OCI-LY7 (cell line): ENCODE results near the gene MORF4L1. TPM values are rescaled to one million over a fixed set of nuclear protein-coding genes. Genes with fewer than 3 reads are reported as not detected.

Experiments used
- BruUV-seq: library from RNA; stranded (reverse); fragments of 400-500 nt; replicated peaks from 2 replicates; lab custom pipeline; 2021; lab: Mats Ljungman, UMichigan
- CTCF ChIA-PET: fragments of 300-600 bp; sonication (Branson Sonifier 250); formaldehyde crosslinking; loops from one replicate; lab custom pipeline; 2022; ENCODE audit warnings: antibody characterized with exemption; ENCODE audit not compliant: unreplicated experiment; lab: Charles Lee
- POLR2A ChIA-PET: fragments of 300-600 bp; sonication (Branson Sonifier 250); formaldehyde crosslinking; loops from one replicate; lab custom pipeline; 2022; ENCODE audit warnings: antibody characterized with exemption; lab: Charles Lee
- DNase-seq: peaks from one replicate; pipeline ENCODE4 v3.0.0-alpha.2; 2015; ENCODE audit warnings: low spot score
- H2AFZ ChIP-seq: fragments of 200-600 bp; sonication (generic), shearing (Covaris generic); 2 replicates; pipeline ENCODE4 v1.6.1; 2014; ENCODE audit warnings: mild to moderate bottlenecking, antibody characterized with exemption, low read length, moderate library complexity
- H3K27ac ChIP-seq: fragments of 200-600 bp; sonication (generic); 2 replicates; pipeline ENCODE4 v1.5.1; 2014; ENCODE audit warnings: mixed run types, low read depth, mild to moderate bottlenecking, moderate library complexity, low read length, inconsistent platforms; ENCODE audit not compliant: poor library complexity, severe bottlenecking
- H3K36me3 ChIP-seq: fragments of 200-600 bp; sonication (generic); 2 replicates; pipeline ENCODE4 v1.6.1; 2014; ENCODE audit warnings: mild to moderate bottlenecking, antibody characterized with exemption, low read length, moderate library complexity, mixed read lengths; ENCODE audit not compliant: insufficient read depth
- H3K4me1 ChIP-seq: fragments of 200-600 bp; sonication (generic); 2 replicates; pipeline ENCODE4 v1.5.1; 2014; ENCODE audit warnings: mild to moderate bottlenecking, low read length; ENCODE audit not compliant: insufficient read depth, poor library complexity, severe bottlenecking
- H3K4me2 ChIP-seq: fragments of 200-600 bp; sonication (generic); 2 replicates; pipeline ENCODE4 v1.6.1; 2014; ENCODE audit warnings: mild to moderate bottlenecking, low read length
- H3K4me3 ChIP-seq: fragments of 200-600 bp; sonication (generic); 2 replicates; pipeline ENCODE4 v1.5.1; 2014; ENCODE audit warnings: mild to moderate bottlenecking, low read depth, low read length; ENCODE audit not compliant: poor library complexity, severe bottlenecking
- H3K79me2 ChIP-seq: fragments of 200-600 bp; sonication (generic); 2 replicates; pipeline ENCODE4 v1.6.1; 2016; ENCODE audit warnings: low read depth, mild to moderate bottlenecking, low read length, moderate library complexity, mixed read lengths; ENCODE audit not compliant: insufficient read depth
- H3K9me2 ChIP-seq: fragments of 200-600 bp; sonication (generic); 2 replicates; pipeline ENCODE4 v1.6.1; 2016; ENCODE audit warnings: mild to moderate bottlenecking, low read length, mixed read lengths; ENCODE audit not compliant: insufficient read depth
- H3K9me3 ChIP-seq: fragments of 200-600 bp; sonication (generic); 2 replicates; pipeline ENCODE4 v1.6.1; 2014; ENCODE audit warnings: mild to moderate bottlenecking, mixed run types, low read length, mixed read lengths
- H4K20me1 ChIP-seq: fragments of 200-600 bp; sonication (generic); 2 replicates; pipeline ENCODE4 v1.6.1; 2014; ENCODE audit warnings: mild to moderate bottlenecking, antibody characterized with exemption, low read length, moderate library complexity, mixed read lengths; ENCODE audit not compliant: insufficient read depth
- EZH2phosphoT487 ChIP-seq: fragments of 200-600 bp; sonication (generic); IDR thresholded peaks from 2 replicates; pipeline ENCODE4 v1.6.1; 2018; ENCODE audit warnings: low read depth, borderline replicate concordance, mild to moderate bottlenecking, mixed run types, antibody characterized with exemption, low read length, moderate library complexity, mixed read lengths
- intact Hi-C: fragments of 100-400 bp; cut with micrococcal nuclease; formaldehyde crosslinking; loops from one replicate; pipeline ENCODE4 v1.10.0; 2022; ENCODE audit not compliant: unreplicated experiment
- total RNA-seq, 2 experiments: library from RNA; depleted of rRNA in 1 of 2; stranded (reverse); fragments of >200 nt in 1 of 2; shearing (Covaris generic) in 1 of 2; gene quantifications; 2 replicates each; pipeline ENCODE4 v1.2.3, GENCODE V29; 2014 to 2022
- TF ChIP-seq, protein P1 (sequence below): fragments of 200-600 bp; sonication (generic); conservative IDR thresholded peaks from 2 replicates; pipeline ENCODE4 v1.5.1; 2014; ENCODE audit warnings: mild to moderate bottlenecking, antibody characterized with exemption, low read length, moderate library complexity, mixed read lengths

The MORF4L1 gene
- total RNA-seq, 2 experiments from 2014 or later = 152 to 286 TPM

DNA sequence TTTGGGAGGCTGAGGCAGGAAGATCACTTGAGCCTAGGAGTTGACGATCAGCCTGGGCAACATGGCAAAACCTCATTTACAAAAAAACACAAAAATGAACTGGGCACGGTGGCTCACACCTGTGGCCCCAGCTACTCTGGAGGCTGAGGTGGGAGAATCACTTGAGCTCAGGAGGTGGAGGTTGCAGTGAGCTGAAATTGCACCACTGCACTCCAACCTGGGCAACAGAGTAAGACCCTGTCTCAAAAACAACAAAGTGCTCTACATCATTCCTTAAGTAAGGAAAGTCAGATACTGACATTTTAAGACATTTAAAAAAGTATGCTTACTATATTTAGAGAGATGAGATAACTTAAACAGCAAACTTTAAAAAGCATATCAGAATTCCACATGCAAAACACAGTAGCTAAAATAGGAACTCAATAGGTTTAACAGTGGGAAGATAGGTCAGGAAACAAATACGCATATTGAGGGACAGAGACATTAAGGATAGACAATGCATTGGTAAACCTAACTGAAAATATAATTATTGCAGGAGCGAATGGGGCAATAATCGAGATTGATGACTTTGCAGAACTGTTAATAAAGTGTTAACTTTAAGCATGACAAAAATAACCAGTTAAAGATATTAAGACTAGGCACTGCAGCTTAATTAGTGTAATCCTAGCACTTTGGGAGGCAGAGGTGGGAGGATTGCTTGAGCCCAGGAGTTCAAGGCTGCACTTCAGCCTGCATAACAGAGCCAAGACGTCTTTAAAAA lies 32.1 kb downstream of the MORF4L1 start:
- BruUV-seq = no TSS peak
- TF ChIP-seq, protein P1, sequence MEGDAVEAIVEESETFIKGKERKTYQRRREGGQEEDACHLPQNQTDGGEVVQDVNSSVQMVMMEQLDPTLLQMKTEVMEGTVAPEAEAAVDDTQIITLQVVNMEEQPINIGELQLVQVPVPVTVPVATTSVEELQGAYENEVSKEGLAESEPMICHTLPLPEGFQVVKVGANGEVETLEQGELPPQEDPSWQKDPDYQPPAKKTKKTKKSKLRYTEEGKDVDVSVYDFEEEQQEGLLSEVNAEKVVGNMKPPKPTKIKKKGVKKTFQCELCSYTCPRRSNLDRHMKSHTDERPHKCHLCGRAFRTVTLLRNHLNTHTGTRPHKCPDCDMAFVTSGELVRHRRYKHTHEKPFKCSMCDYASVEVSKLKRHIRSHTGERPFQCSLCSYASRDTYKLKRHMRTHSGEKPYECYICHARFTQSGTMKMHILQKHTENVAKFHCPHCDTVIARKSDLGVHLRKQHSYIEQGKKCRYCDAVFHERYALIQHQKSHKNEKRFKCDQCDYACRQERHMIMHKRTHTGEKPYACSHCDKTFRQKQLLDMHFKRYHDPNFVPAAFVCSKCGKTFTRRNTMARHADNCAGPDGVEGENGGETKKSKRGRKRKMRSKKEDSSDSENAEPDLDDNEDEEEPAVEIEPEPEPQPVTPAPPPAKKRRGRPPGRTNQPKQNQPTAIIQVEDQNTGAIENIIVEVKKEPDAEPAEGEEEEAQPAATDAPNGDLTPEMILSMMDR = no peak
- no peak for TF ChIP-seq EZH2phosphoT487
- no peak for DNase-seq
- no peaks in the 10 kb centered on the region; the same call in 1 of the 2 replicates for H4K20me1 ChIP-seq
- intact Hi-C loops = no loop called here
- peaks cover 96% of the 10 kb centered on the region for H3K36me3 ChIP-seq
- no peak overlapping the region for H3K27ac ChIP-seq
- H2AFZ ChIP-seq = no peak overlapping the region
- H3K4me3 ChIP-seq = no peak overlapping the region
- no peaks in the 10 kb centered on the region for H3K9me3 ChIP-seq
- H3K79me2 ChIP-seq = peaks cover 1% of the 10 kb centered on the region; the same call in 1 of the 2 replicates
- no peaks in the 10 kb centered on the region for H3K4me1 ChIP-seq
- CTCF ChIA-PET = no interaction called here
- H3K4me2 ChIP-seq = no peak overlapping the region
- POLR2A ChIA-PET = interaction anchor here (0.6 to 1.0 kb wide), 4 partner anchors 13 to 432 kb away, joined by 3 to 4 read pairs (median 4); no protein-coding TSS in a partner anchor
- H3K9me2 ChIP-seq = no peaks in the 10 kb centered on the region

DNA sequence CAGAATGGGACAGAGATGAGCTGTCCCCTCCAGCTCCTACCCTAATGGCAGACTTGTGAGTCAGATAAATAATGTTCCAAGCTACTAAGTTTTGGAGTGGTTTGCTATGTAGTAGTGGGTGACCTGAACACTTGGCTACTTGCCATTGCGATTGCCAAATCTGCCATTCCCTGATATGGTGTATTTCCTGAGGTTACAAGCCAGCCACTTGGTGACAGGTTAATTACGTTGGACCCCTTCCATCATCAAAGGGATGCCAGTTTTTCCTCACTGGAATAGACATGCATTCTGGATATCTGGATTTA lies 33.6 kb downstream of the MORF4L1 start:
- no peak overlapping the region for H3K27ac ChIP-seq
- intact Hi-C loops = no loop called here
- ChIA-PET POLR2A (interaction anchor here (0.6 to 1.0 kb wide), 2 partner anchors 18 to 98 kb away, joined by 4 read pairs; no protein-coding TSS in a partner anchor), CTCF (no interaction called here)
- no peak overlapping the region for H3K4me3 ChIP-seq
- no peaks in the 10 kb centered on the region for H3K4me1 ChIP-seq
- H3K79me2 ChIP-seq = no peaks in the 10 kb centered on the region
- H3K36me3 ChIP-seq = peaks cover 95% of the 10 kb centered on the region
- H4K20me1 ChIP-seq = no peaks in the 10 kb centered on the region; the same call in 1 of the 2 replicates
- H2AFZ ChIP-seq = no peak overlapping the region
- H3K9me3 ChIP-seq = no peaks in the 10 kb centered on the region
- no peak overlapping the region for H3K4me2 ChIP-seq
- no TSS peak for BruUV-seq
- DNase-seq = no peak
- TF ChIP-seq, protein P1 = no peak
- TF ChIP-seq EZH2phosphoT487 = no peak
- no peaks in the 10 kb centered on the region for H3K9me2 ChIP-seq

DNA sequence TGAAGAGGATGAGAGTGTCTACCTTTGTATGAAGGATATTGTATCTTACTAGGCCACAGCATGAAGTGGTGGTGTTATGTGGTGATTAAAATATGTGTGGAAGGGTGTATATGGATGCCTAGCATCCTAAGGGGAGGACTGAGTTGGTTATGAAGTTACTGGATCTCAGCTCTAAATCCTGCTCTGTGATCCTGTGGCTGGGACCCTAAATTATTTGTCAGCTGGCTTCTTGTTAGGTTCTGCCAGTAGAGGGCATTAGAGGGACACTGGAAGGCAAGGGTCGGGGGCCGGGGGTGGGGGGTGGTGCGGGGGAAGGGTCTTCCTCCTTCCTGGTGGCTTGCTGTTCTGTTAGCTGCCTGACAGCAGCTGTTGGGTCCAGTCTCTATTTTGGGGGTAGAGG lies 34.9 kb downstream of the MORF4L1 start:
- Histone ChIP-seq H3K36me3 (peaks cover 94% of the 10 kb centered on the region), H3K9me3 (no peaks in the 10 kb centered on the region), H3K79me2 (no peaks in the 10 kb centered on the region), H2AFZ (no peak overlapping the region), H3K27ac (no peak overlapping the region), H3K9me2 (no peaks in the 10 kb centered on the region), H3K4me3 (no peak overlapping the region), H3K4me2 (no peak overlapping the region), H3K4me1 (no peaks in the 10 kb centered on the region), H4K20me1 (no peaks in the 10 kb centered on the region)
- CTCF ChIA-PET = interaction anchor here (0.9 to 1.2 kb wide), 2 partner anchors 72 to 100 kb away, joined by 3 to 4 read pairs; no protein-coding TSS in a partner anchor
- intact Hi-C loops = no loop called here
- no TSS peak for BruUV-seq
- POLR2A ChIA-PET = interaction anchor here (0.6 kb wide), 1 partner anchor 34 kb away, joined by 4 read pairs; no protein-coding TSS in a partner anchor
- peak; percentile 24 for DNase-seq
- TF ChIP-seq, protein P1 = peak; percentile 52; the same call in 1 of the 2 replicates
- TF ChIP-seq EZH2phosphoT487 = no peak
